Mesothelial cell of epicardium (in vitro differentiated cells): ENCODE measurements around the gene RALGAPA2. TPM values are rescaled to one million over a fixed set of nuclear protein-coding genes. Genes with fewer than 3 reads are reported as not detected.

Source experiments
- DNase-seq, 2 experiments: peaks; one replicate each; pipeline ENCODE4 v3.0.0; 2021; ENCODE audit warnings: low spot score in 2 of 2; ENCODE audit not compliant: unreplicated experiment in 2 of 2
- H3K27ac Mint-ChIP-seq: 2 replicates; pipeline ENCODE4 v1.8.0; 2021; ENCODE audit warnings: mixed read lengths
- H3K27me3 Mint-ChIP-seq: 2 replicates; pipeline ENCODE4 v1.8.0; 2021; ENCODE audit warnings: low read depth, mixed read lengths
- H3K36me3 Mint-ChIP-seq: 2 replicates; pipeline ENCODE4 v1.8.0; 2021; ENCODE audit warnings: mixed read lengths
- H3K4me1 Mint-ChIP-seq: 2 replicates; pipeline ENCODE4 v1.8.0; 2021; ENCODE audit warnings: mixed read lengths
- H3K4me3 Mint-ChIP-seq: 2 replicates; pipeline ENCODE4 v1.8.0; 2021; ENCODE audit warnings: mild to moderate bottlenecking, moderate library complexity, mixed read lengths
- H3K9me3 Mint-ChIP-seq: 2 replicates; pipeline ENCODE4 v1.8.0; 2021; ENCODE audit warnings: mixed read lengths
- CTCF ChIP-seq: fragments of 200-600 bp; sonication (generic); IDR thresholded peaks from one replicate; pipeline ENCODE4 v1.5.0; 2021; ENCODE audit warnings: antibody characterized with exemption; ENCODE audit not compliant: unreplicated experiment
- total RNA-seq: library from RNA; stranded (reverse); gene quantifications from 3 replicates; pipeline ENCODE4 v1.2.1, GENCODE V29; 2021

RALGAPA2 gene
- total RNA-seq, 1 donor from 2014 or later = 27.5 TPM

- Mint-ChIP-seq H3K27ac (no peak overlapping the region), H3K9me3 (no peaks in the 10 kb centered on the region), H3K4me3 (no peak overlapping the region), H3K4me1 (no peaks in the 10 kb centered on the region), H3K27me3 (no peaks in the 10 kb centered on the region), H3K36me3 (no peaks in the 10 kb centered on the region)
- DNase-seq = no peak
- no peak for TF ChIP-seq CTCF
Observed at GRCh38 chr20:20665606-20666332, 46.7 kb downstream of the RALGAPA2 start.

- DNase-seq = no peak
- Mint-ChIP-seq H3K9me3 (no peaks in the 10 kb centered on the region), H3K27ac (no peak overlapping the region)
Observed at GRCh38 chr20:20664795-20665589, 47.5 kb downstream of the RALGAPA2 start.

GRCh38 chr20:20663841-20664240, 48.6 kb downstream of the RALGAPA2 start:
- Mint-ChIP-seq H3K9me3 (no peaks in the 10 kb centered on the region), H3K4me3 (no peak overlapping the region), H3K36me3 (no peaks in the 10 kb centered on the region), H3K27me3 (no peaks in the 10 kb centered on the region), H3K4me1 (no peaks in the 10 kb centered on the region), H3K27ac (no peak overlapping the region)
- DNase-seq = no peak
- no peak for TF ChIP-seq CTCF

More at GRCh38 chr20:20664795-20665589, 47.5 kb downstream of the RALGAPA2 start:
- Mint-ChIP-seq H3K4me3 (no peak overlapping the region), H3K27me3 (no peaks in the 10 kb centered on the region), H3K4me1 (no peaks in the 10 kb centered on the region), H3K36me3 (no peaks in the 10 kb centered on the region)
- no peak for TF ChIP-seq CTCF

GRCh38 chr20:20658871-20659431, 53.5 kb downstream of the RALGAPA2 start:
- H3K9me3 Mint-ChIP-seq = no peaks in the 10 kb centered on the region
- no peak for TF ChIP-seq CTCF
- no peak overlapping the region for H3K27ac Mint-ChIP-seq
- H3K4me3 Mint-ChIP-seq = no peak overlapping the region
- H3K36me3 Mint-ChIP-seq = no peaks in the 10 kb centered on the region
- DNase-seq = no peak
- no peaks in the 10 kb centered on the region for H3K27me3 Mint-ChIP-seq
- no peaks in the 10 kb centered on the region for H3K4me1 Mint-ChIP-seq

GRCh38 chr20:20658123-20658522, 54.3 kb downstream of the RALGAPA2 start:
- Mint-ChIP-seq H3K4me3 (no peak overlapping the region), H3K4me1 (no peaks in the 10 kb centered on the region), H3K27ac (no peak overlapping the region), H3K27me3 (no peaks in the 10 kb centered on the region), H3K36me3 (no peaks in the 10 kb centered on the region), H3K9me3 (no peaks in the 10 kb centered on the region)
- TF ChIP-seq CTCF = no peak
- DNase-seq = no peak
